ENCODE data around the gene C6orf136.
"Not testable (repeated sequence)": the region's sequence is repeated elsewhere in the genome, so short reads cannot be mapped to it uniquely, and the experiment has no call there.

Gene C6orf136

DNA sequence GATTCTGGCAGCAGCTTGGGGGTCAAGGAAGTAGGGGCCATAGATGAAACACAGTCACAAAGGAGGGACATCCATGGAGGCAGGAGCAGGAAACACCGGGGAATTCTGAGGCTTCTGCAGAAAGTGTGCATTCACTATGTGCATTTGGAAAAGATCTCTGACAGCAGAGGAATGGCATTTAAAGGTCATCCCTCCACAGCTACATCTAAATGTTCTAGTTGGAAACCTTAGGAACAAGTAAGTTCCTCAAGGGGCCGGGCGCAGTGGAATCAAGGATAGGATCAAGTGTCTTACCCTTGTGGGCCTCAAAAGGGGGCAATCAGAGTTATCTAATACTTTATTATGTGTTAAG, 8.8 kb downstream of the C6orf136 start:
- no peak for DNase-seq
- no peak overlapping the region for H3K27ac ChIP-seq (ENCODE audit: insufficient read depth in 1 of 2, low read depth in 1 of 2, low read length in 2 of 2, poor library complexity in 1 of 2, severe bottlenecking in 2 of 2)
- H3K4me3 ChIP-seq (ENCODE audit: control insufficient read depth in 1 of 7, extremely low read depth in 1 of 7, insufficient read depth in 4 of 7, low read depth in 2 of 7, low read length in 6 of 7): no peak overlapping the region
- WGBS (ENCODE audit: insufficient coverage): 92% methylated on average over 3 of the region's 3 CpGs
- H3K9me3 ChIP-seq (ENCODE audit: control extremely low read depth in 1 of 5, control insufficient read depth in 4 of 5, insufficient read depth in 2 of 5, low read depth in 1 of 5, low read length in 4 of 5): no peaks in the 10 kb centered on the region
- POLR2A ChIA-PET: no interaction called here
- CTCF ChIA-PET: interaction anchor here (1.2 to 1.8 kb wide), 5 partner anchors 10 to 75 kb away, joined by 3 to 6 read pairs (median 4); partner anchors contain the start of gene DHX16
- H3K36me3 ChIP-seq (ENCODE audit: control insufficient read depth in 4 of 4, insufficient read depth in 4 of 4, low read length in 3 of 4): peaks cover 36 to 92% (median 77%) of the 10 kb centered on the region in 4 experiments
- no peaks in the 10 kb centered on the region for H3K27me3 ChIP-seq (replicated peaks in 2 of 5; ENCODE audit: control insufficient read depth in 4 of 5, insufficient read depth in 5 of 5, low read length in 4 of 5)
- no peaks in the 10 kb centered on the region for H3K4me1 ChIP-seq (ENCODE audit: control extremely low read depth in 1 of 4, control insufficient read depth in 4 of 4, insufficient read depth in 4 of 4, low read length in 3 of 4)

DNA sequence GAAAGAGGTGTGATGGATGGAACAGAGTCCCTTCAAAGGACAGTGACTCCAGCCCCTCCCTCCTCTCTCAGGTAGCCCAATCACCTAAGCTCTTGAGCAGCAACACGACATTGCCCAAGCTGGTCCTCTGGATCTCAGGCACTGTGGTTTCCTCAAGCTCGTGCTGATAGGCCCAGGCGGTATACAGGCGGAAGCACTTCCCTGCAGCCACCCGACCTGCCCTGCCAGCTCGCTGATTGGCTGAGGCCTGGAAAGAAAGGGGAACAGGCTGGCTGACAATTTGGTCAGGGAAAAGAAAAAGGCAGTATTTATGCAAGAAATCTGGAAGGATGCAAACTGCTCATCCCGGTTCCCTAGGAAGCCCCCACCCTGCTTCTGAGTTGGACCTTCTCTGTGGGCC, 9.6 kb downstream of the C6orf136 start:
- no peak overlapping the region for H3K27ac ChIP-seq (ENCODE audit: insufficient read depth in 1 of 2, low read depth in 1 of 2, low read length in 2 of 2, poor library complexity in 1 of 2, severe bottlenecking in 2 of 2)
- no peak overlapping the region for H3K4me3 ChIP-seq (ENCODE audit: control insufficient read depth in 1 of 7, extremely low read depth in 1 of 7, insufficient read depth in 4 of 7, low read depth in 2 of 7, low read length in 6 of 7)
- POLR2A ChIA-PET: no interaction called here
- no peak for DNase-seq
- no peaks in the 10 kb centered on the region for H3K4me1 ChIP-seq (ENCODE audit: control extremely low read depth in 1 of 4, control insufficient read depth in 4 of 4, insufficient read depth in 4 of 4, low read length in 3 of 4)
- no peaks in the 10 kb centered on the region for H3K27me3 ChIP-seq (replicated peaks in 2 of 5; ENCODE audit: control insufficient read depth in 4 of 5, insufficient read depth in 5 of 5, low read length in 4 of 5)
- peaks cover 31 to 87% (median 75%) of the 10 kb centered on the region in 4 experiments for H3K36me3 ChIP-seq (ENCODE audit: control insufficient read depth in 4 of 4, insufficient read depth in 4 of 4, low read length in 3 of 4)
- CTCF ChIA-PET: interaction anchor here (1.0 to 1.8 kb wide), 6 partner anchors 9 to 74 kb away, joined by 3 to 6 read pairs (median 4); partner anchors contain the start of gene DHX16
- no peaks in the 10 kb centered on the region for H3K9me3 ChIP-seq (ENCODE audit: control extremely low read depth in 1 of 5, control insufficient read depth in 4 of 5, insufficient read depth in 2 of 5, low read depth in 1 of 5, low read length in 4 of 5)
- WGBS (ENCODE audit: insufficient coverage): 63% methylated on average over 6 of the region's 7 CpGs

DNA sequence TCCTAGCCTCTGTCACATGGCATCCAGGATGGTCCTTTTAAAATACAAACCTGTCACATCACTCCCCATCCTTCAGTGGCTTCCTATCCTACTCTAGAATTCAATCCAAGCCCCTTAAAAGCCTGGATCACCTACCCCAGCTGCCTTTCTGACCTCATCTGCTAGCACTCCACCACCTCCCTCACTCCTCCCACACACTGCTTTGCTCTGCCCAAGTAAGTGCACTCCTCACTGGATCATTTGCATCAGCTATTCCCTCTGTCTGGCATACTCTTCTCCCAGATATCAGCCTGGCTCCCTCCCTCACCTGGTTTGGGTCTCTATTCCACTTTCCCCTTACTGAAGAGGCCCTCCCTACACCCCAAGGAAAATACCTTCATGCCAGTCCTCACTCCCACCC, 10.5 kb downstream of the C6orf136 start:
- H3K27ac ChIP-seq (ENCODE audit: insufficient read depth in 1 of 2, low read depth in 1 of 2, low read length in 2 of 2, poor library complexity in 1 of 2, severe bottlenecking in 2 of 2): no peak overlapping the region
- ChIA-PET CTCF (interaction anchor here (0.6 to 1.8 kb wide), 4 partner anchors 22 to 27 kb away, joined by 3 to 4 read pairs (median 3); no protein-coding TSS in a partner anchor), POLR2A (no interaction called here)
- no peak for DNase-seq
- no peaks in the 10 kb centered on the region for H3K4me1 ChIP-seq (ENCODE audit: control extremely low read depth in 1 of 4, control insufficient read depth in 4 of 4, insufficient read depth in 4 of 4, low read length in 3 of 4)
- no peaks in the 10 kb centered on the region for H3K27me3 ChIP-seq (replicated peaks in 2 of 5; ENCODE audit: control insufficient read depth in 4 of 5, insufficient read depth in 5 of 5, low read length in 4 of 5)
- H3K4me3 ChIP-seq (ENCODE audit: control insufficient read depth in 1 of 7, extremely low read depth in 1 of 7, insufficient read depth in 4 of 7, low read depth in 2 of 7, low read length in 6 of 7): no peak overlapping the region
- peaks cover 30 to 88% (median 74%) of the 10 kb centered on the region in 4 experiments for H3K36me3 ChIP-seq (ENCODE audit: control insufficient read depth in 4 of 4, insufficient read depth in 4 of 4, low read length in 3 of 4)
- no peaks in the 10 kb centered on the region for H3K9me3 ChIP-seq (ENCODE audit: control extremely low read depth in 1 of 5, control insufficient read depth in 4 of 5, insufficient read depth in 2 of 5, low read depth in 1 of 5, low read length in 4 of 5)

DNA sequence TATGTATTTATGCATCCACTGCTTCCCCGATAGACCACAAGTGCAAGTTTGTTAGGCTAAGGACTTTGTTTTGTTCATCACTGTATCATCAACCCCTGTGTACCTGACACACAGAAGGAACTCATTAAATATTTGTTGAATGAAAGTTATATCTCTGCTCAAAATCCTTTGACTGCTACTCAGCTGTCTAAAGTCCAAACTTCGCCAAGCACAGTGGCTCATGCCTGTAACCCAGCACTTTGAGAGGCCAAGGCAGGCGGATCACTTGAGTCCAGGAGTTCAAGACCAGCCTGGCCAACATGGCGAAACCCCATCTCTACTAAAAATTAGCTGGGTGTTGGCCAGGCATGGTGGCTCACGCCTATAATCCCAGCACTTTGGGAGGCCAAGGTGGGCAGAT, 11.0 kb downstream of the C6orf136 start:
- H3K9me3 ChIP-seq (ENCODE audit: control extremely low read depth in 1 of 5, control insufficient read depth in 4 of 5, insufficient read depth in 2 of 5, low read depth in 1 of 5, low read length in 4 of 5); H3K4me1 ChIP-seq (ENCODE audit: control extremely low read depth in 1 of 4, control insufficient read depth in 4 of 4, insufficient read depth in 4 of 4, low read length in 3 of 4); H3K27me3 ChIP-seq (replicated peaks in 2 of 5; ENCODE audit: control insufficient read depth in 4 of 5, insufficient read depth in 5 of 5, low read length in 4 of 5); POLR2A ChIA-PET; H3K27ac ChIP-seq (ENCODE audit: insufficient read depth in 1 of 2, low read depth in 1 of 2, low read length in 2 of 2, poor library complexity in 1 of 2, severe bottlenecking in 2 of 2); DNase-seq; H3K4me3 ChIP-seq (ENCODE audit: control insufficient read depth in 1 of 7, extremely low read depth in 1 of 7, insufficient read depth in 4 of 7, low read depth in 2 of 7, low read length in 6 of 7): not testable (repeated sequence)
- CTCF ChIA-PET: interaction anchor here (0.6 to 1.1 kb wide), 3 partner anchors 24 to 71 kb away, joined by 3 read pairs; no protein-coding TSS in a partner anchor
- peaks cover 31 to 88% (median 74%) of the 10 kb centered on the region in 4 experiments for H3K36me3 ChIP-seq (ENCODE audit: control insufficient read depth in 4 of 4, insufficient read depth in 4 of 4, low read length in 3 of 4)
- WGBS (ENCODE audit: insufficient coverage): 97% methylated on average over 3 of the region's 5 CpGs

DNA sequence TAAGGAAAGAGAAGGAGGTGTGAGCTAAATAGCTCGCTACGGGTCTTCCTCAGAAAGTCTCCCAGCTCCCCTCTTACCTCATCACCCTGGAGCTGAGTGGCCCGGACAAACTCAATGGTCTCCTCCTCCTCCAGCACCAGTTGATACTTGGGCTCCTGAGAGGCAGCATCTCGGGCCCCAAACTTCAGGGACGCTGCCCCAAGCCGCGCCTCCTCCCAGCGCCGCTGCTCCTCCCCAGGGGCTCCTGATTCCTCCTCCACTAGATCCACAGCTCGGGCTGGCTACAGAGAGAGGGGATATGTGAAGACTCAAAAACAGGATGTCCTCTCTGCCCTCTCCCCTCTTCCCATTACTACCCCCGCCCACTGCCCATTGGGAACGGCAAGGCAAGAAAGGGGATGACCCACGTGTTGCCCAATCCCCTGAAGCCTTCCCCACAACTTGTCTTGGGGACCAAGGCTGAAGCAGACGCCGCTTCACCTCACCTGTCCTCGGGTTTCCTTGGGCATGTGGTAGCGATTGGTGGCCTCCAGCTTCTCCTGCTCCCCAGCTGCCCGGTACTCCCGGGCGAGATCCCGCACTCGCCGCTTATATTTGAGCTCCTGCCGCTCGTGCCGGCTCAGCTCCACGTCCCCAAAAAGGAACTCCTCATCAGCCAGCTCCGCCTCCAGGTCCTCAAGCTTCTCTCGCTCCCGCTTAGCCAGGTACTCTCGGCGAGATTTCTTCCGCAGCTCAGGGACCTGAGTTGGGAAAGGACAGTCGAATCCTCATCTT, 18.2 kb downstream of the C6orf136 start:
- H3K4me3 ChIP-seq (ENCODE audit: control insufficient read depth in 1 of 7, extremely low read depth in 1 of 7, insufficient read depth in 4 of 7, low read depth in 2 of 7, low read length in 6 of 7): no peak overlapping the region
- ChIA-PET POLR2A (interaction anchor here (0.6 kb wide), 1 partner anchor 169 kb away, joined by 4 read pairs; no protein-coding TSS in a partner anchor), CTCF (interaction anchor here (0.6 to 3.4 kb wide), 8 partner anchors 9 to 182 kb away, joined by 3 to 10 read pairs (median 4); no protein-coding TSS in a partner anchor)
- no peaks in the 10 kb centered on the region for H3K9me3 ChIP-seq (ENCODE audit: control extremely low read depth in 1 of 5, control insufficient read depth in 4 of 5, insufficient read depth in 2 of 5, low read depth in 1 of 5, low read length in 4 of 5)
- 97% methylated on average over 26 of the region's 34 CpGs for WGBS (ENCODE audit: insufficient coverage)
- H3K27ac ChIP-seq (ENCODE audit: insufficient read depth in 1 of 2, low read depth in 1 of 2, low read length in 2 of 2, poor library complexity in 1 of 2, severe bottlenecking in 2 of 2): no peak overlapping the region
- no peak for DNase-seq
- no peaks in the 10 kb centered on the region for H3K27me3 ChIP-seq (replicated peaks in 2 of 5; ENCODE audit: control insufficient read depth in 4 of 5, insufficient read depth in 5 of 5, low read length in 4 of 5)
- H3K4me1 ChIP-seq (ENCODE audit: control extremely low read depth in 1 of 4, control insufficient read depth in 4 of 4, insufficient read depth in 4 of 4, low read length in 3 of 4): no peaks in the 10 kb centered on the region
- peaks cover 16 to 75% (median 56%) of the 10 kb centered on the region in 4 experiments for H3K36me3 ChIP-seq (ENCODE audit: control insufficient read depth in 4 of 4, insufficient read depth in 4 of 4, low read length in 3 of 4)

DNA sequence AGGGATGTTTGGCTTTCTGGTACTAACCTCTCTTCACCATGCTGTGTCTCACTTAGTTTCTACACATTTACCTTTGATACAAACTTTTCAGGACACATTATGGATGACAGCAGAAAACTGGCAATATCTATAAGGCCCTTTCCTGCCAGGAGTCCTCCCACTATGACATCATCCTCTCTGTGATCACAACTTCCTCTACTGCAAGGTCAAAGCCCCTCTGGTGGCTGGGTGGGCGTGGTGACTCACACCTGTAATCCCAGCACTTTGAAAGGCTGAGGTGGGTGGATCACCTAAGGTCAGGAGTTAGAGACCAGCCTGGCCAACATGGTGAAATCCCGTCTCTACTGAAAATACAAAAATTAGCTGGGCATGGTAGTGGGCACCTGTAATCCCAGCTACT, 19.4 kb downstream of the C6orf136 start:
- DNase-seq; H3K27ac ChIP-seq (ENCODE audit: insufficient read depth in 1 of 2, low read depth in 1 of 2, low read length in 2 of 2, poor library complexity in 1 of 2, severe bottlenecking in 2 of 2); H3K4me3 ChIP-seq (ENCODE audit: control insufficient read depth in 1 of 7, extremely low read depth in 1 of 7, insufficient read depth in 4 of 7, low read depth in 2 of 7, low read length in 6 of 7); POLR2A ChIA-PET; H3K9me3 ChIP-seq (ENCODE audit: control extremely low read depth in 1 of 5, control insufficient read depth in 4 of 5, insufficient read depth in 2 of 5, low read depth in 1 of 5, low read length in 4 of 5); H3K4me1 ChIP-seq (ENCODE audit: control extremely low read depth in 1 of 4, control insufficient read depth in 4 of 4, insufficient read depth in 4 of 4, low read length in 3 of 4); H3K27me3 ChIP-seq (replicated peaks in 2 of 5; ENCODE audit: control insufficient read depth in 4 of 5, insufficient read depth in 5 of 5, low read length in 4 of 5): not testable (repeated sequence)
- peaks cover 19 to 78% (median 59%) of the 10 kb centered on the region in 4 experiments for H3K36me3 ChIP-seq (ENCODE audit: control insufficient read depth in 4 of 4, insufficient read depth in 4 of 4, low read length in 3 of 4)
- CTCF ChIA-PET: interaction anchor here (1.5 to 3.4 kb wide), 5 partner anchors 10 to 69 kb away, joined by 3 to 10 read pairs (median 4); no protein-coding TSS in a partner anchor
- 100% methylated on average over 1 of the region's 2 CpGs for WGBS (ENCODE audit: insufficient coverage)

All from common myeloid progenitor, CD34-positive (primary cell).